GM12801 (cell line): ENCODE results near the gene LPCAT1.

Experiments
- TF ChIP-seq, protein P1 (sequence below): IDR thresholded peaks from one replicate; pipeline ENCODE4 v1.5.1; 2011; ENCODE audit warnings: control low read depth; ENCODE audit not compliant: insufficient read length; ENCODE audit errors: extremely low read depth

The LPCAT1 gene

GRCh38 chr5:1468247-1468612, 55.5 kb downstream of the LPCAT1 start:
- TF ChIP-seq, protein P1, sequence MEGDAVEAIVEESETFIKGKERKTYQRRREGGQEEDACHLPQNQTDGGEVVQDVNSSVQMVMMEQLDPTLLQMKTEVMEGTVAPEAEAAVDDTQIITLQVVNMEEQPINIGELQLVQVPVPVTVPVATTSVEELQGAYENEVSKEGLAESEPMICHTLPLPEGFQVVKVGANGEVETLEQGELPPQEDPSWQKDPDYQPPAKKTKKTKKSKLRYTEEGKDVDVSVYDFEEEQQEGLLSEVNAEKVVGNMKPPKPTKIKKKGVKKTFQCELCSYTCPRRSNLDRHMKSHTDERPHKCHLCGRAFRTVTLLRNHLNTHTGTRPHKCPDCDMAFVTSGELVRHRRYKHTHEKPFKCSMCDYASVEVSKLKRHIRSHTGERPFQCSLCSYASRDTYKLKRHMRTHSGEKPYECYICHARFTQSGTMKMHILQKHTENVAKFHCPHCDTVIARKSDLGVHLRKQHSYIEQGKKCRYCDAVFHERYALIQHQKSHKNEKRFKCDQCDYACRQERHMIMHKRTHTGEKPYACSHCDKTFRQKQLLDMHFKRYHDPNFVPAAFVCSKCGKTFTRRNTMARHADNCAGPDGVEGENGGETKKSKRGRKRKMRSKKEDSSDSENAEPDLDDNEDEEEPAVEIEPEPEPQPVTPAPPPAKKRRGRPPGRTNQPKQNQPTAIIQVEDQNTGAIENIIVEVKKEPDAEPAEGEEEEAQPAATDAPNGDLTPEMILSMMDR = no peak

GRCh38 chr5:1467341-1468246, 56.2 kb downstream of the LPCAT1 start:
- TF ChIP-seq, protein P1 = no peak

GRCh38 chr5:1466631-1467265, 57.0 kb downstream of the LPCAT1 start:
- TF ChIP-seq, protein P1 = no peak

GRCh38 chr5:1465966-1466471, 57.7 kb downstream of the LPCAT1 start:
- TF ChIP-seq, protein P1 = no peak

GRCh38 chr5:1465117-1465516, 58.6 kb downstream of the LPCAT1 start:
- TF ChIP-seq, protein P1 = no peak

GRCh38 chr5:1464511-1464910, 59.2 kb downstream of the LPCAT1 start:
- TF ChIP-seq, protein P1 = no peak

- TF ChIP-seq, protein P1 = no peak
Observed at GRCh38 chr5:1464096-1464446, 59.7 kb downstream of the LPCAT1 start.
